ENCODE results near the gene MTERF2.

The MTERF2 gene

DNA sequence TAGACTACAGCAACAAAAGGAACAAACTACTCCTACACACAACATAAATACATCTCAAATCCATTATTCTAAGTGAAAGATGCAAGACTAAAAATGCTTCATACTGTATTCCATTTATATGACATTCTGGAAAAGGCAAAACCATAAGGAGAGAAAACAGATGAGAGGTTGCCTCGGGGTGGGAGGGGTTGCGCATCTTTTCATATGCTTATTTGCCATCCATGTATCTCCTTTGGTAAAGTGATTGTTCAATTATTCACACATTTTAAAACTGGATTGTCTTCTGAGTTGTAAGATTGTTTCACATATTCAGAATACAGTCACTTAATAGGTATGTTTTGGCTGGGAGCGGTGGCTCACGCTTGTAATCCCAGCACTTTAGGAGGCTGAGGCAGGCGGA lies 36.4 kb downstream of the MTERF2 start:
- DNase-seq: no peak

DNA sequence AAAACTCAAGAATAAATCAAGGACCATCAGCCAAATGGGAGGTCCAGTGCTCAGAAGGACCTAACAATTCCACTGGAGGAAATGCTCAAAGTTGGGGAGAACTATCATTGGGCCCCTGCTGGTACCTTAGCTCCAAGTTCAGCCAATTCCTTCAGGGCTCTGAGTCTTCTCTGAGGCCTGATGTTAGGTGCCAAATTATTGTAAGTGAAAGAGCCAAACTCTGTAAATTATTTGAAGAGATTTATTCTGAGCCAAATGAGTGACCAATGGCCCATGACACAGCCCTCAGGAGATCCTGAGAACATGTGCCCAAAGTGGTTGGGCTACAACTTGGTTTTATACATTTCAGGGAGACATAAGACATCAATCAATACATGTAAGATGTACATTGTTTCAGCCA lies 39.5 kb downstream of the MTERF2 start:
- DNase-seq: no peak

- DNase-seq: no peak
Observed at GRCh38 chr12:106945261-106945851, 41.6 kb downstream of the MTERF2 start.

- DNase-seq: no peak
Observed at GRCh38 chr12:106942775-106943174, 44.2 kb downstream of the MTERF2 start.

DNA sequence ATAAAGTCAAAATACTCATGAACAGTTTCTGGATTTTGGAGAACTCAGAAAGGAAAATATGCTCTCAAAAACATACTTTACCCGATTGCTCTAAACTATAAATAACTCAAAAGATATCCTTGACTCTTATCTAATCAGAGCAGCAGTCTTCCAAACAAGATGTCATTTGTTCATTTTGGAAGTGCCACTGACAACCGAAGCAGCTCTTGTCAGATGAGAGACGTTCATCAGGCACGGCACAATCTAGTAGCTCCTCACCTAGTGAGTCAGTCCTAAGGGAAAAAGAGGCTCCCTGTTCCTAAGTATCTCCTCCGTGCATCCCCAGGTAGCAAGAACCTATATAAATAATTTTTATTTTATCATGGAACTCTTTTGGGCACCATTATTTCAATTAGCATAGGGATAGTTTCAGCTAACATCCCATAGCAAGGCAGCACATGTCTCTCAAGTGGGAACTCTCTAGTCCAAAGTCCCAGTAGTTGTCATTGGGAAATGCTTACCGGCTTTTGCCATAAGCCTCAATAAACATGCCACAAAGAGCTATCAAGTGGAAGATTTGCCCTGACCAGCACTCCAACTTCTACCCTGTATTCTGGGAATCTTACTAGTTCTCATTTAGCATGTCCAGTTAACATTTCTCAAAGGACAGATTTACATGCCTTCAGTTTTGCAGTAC lies 45.3 kb downstream of the MTERF2 start:
- no peak for DNase-seq

DNA sequence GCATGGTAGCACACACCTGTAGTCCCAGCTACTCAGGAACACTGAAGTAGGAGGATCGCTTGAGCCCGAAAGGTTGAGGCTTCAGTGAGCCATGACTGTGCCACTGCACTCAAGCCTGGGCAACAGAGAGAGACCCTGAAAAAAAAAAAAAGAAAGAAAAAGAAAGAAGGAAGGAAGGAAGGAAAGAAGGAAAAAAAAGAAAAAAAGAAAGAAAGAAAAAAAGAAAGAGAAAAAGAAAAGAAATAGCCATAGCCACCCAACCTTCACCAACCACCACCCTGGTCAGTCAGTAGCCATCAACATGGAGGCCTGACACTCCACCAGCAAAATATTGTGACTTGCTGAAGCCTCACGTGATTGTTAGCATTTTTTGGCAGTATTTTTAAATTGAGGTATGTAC lies 52.7 kb downstream of the MTERF2 start:
- DNase-seq: no peak
